DMS53 treated with DMSO at 0.1 percent for 48 hours (cell line): Measurements from ENCODE around the gene KNCN.

Source experiments
- DNase-seq: peaks from one replicate; lab custom pipeline; 2025; ENCODE audit not compliant: unreplicated experiment; lab: John Stamatoyannopoulos, UW

KNCN gene

GRCh38 chr1:46506470-46507219, 44.8 kb downstream of the KNCN start:
- DNase-seq: no peak

GRCh38 chr1:46503421-46503820, 48.0 kb downstream of the KNCN start:
- no peak for DNase-seq

GRCh38 chr1:46501528-46501927, 49.9 kb downstream of the KNCN start:
- DNase-seq: no peak

GRCh38 chr1:46497665-46498064, 53.8 kb downstream of the KNCN start:
- DNase-seq: no peak

- no peak for DNase-seq
These were observed 54.4 kb downstream of the KNCN start for GRCh38 chr1:46497020-46497419.

GRCh38 chr1:46496505-46496904, 54.9 kb downstream of the KNCN start:
- DNase-seq: no peak

GRCh38 chr1:46495778-46496177, 55.7 kb downstream of the KNCN start:
- DNase-seq: no peak
